Ishikawa (cell line): ENCODE results near the gene CCDC9B.

ENCODE experiments used
- CEBPB ChIP-seq: IDR thresholded peaks from 2 replicates; pipeline ENCODE4 v1.6.1; 2012
- FOXM1 ChIP-seq: IDR thresholded peaks from 2 replicates; pipeline ENCODE4 v1.6.1; 2012; ENCODE audit warnings: low read depth, borderline replicate concordance
- RAD21 ChIP-seq: IDR thresholded peaks from 2 replicates; pipeline ENCODE4 v1.6.1; 2012; ENCODE audit warnings: low read depth
- TAF1 ChIP-seq: IDR thresholded peaks from 2 replicates; pipeline ENCODE4 v1.6.1; 2012; ENCODE audit warnings: low read depth, mild to moderate bottlenecking
- YY1 ChIP-seq: IDR thresholded peaks from 2 replicates; pipeline ENCODE4 v1.6.1; 2012; ENCODE audit warnings: low read depth
- ZBTB7A ChIP-seq: IDR thresholded peaks from 2 replicates; pipeline ENCODE4 v1.6.1; 2012; ENCODE audit warnings: low read depth
- TF ChIP-seq, protein P1 (sequence below): IDR thresholded peaks from 2 replicates; pipeline ENCODE4 v1.6.1; 2012; ENCODE audit warnings: low read depth, mild to moderate bottlenecking
- TF ChIP-seq, protein P2 (sequence below): IDR thresholded peaks from 2 replicates; pipeline ENCODE4 v1.6.1; 2012

DNA sequence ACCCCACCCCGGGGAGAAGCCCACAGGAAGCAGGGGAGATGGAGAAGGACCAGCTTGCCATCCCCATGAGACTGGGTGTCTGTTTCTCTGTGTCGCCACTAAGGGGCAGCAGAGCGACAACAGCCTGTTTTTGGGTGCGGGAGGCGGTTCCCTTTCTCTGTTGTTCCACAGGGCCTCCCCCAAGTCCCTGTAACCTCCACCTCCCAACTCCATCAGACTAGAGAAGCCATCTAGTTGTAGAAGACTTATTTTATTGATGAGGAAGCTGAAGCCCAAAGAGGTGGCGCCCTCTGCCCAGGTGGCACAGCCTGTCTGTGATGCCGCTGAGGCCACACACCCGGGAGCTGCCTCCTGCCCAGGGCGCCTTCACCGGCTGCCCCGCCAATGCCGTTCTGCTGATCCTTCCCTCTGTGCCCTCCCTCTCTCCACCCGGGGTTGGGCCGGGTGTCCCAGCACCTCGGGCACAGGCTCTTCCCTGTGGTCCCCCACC, 3.9 kb upstream of the CCDC9B start:
- TF ChIP-seq CEBPB, result no peak
- TF ChIP-seq TAF1, result no peak
- no peak for TF ChIP-seq YY1
- TF ChIP-seq FOXM1, result no peak
- TF ChIP-seq RAD21, result peak; percentile 83
- TF ChIP-seq, protein P1, sequence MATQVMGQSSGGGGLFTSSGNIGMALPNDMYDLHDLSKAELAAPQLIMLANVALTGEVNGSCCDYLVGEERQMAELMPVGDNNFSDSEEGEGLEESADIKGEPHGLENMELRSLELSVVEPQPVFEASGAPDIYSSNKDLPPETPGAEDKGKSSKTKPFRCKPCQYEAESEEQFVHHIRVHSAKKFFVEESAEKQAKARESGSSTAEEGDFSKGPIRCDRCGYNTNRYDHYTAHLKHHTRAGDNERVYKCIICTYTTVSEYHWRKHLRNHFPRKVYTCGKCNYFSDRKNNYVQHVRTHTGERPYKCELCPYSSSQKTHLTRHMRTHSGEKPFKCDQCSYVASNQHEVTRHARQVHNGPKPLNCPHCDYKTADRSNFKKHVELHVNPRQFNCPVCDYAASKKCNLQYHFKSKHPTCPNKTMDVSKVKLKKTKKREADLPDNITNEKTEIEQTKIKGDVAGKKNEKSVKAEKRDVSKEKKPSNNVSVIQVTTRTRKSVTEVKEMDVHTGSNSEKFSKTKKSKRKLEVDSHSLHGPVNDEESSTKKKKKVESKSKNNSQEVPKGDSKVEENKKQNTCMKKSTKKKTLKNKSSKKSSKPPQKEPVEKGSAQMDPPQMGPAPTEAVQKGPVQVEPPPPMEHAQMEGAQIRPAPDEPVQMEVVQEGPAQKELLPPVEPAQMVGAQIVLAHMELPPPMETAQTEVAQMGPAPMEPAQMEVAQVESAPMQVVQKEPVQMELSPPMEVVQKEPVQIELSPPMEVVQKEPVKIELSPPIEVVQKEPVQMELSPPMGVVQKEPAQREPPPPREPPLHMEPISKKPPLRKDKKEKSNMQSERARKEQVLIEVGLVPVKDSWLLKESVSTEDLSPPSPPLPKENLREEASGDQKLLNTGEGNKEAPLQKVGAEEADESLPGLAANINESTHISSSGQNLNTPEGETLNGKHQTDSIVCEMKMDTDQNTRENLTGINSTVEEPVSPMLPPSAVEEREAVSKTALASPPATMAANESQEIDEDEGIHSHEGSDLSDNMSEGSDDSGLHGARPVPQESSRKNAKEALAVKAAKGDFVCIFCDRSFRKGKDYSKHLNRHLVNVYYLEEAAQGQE, result no peak
- TF ChIP-seq, protein P2, sequence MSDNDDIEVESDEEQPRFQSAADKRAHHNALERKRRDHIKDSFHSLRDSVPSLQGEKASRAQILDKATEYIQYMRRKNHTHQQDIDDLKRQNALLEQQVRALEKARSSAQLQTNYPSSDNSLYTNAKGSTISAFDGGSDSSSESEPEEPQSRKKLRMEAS, result no peak
- TF ChIP-seq ZBTB7A, result no peak
